IMR-90 (cell line): ENCODE measurements around the gene SFT2D2.

ENCODE experiments used
- FOS ChIP-seq: fragments of 150-350 bp; IDR thresholded peaks from 2 replicates; pipeline ENCODE4 v1.6.1; 2016; ENCODE audit warnings: low read depth, low read length
- NFE2L2 ChIP-seq: fragments of 150-350 bp; IDR thresholded peaks from 2 replicates; pipeline ENCODE4 v1.6.1; 2016; ENCODE audit warnings: low read depth, mild to moderate bottlenecking, low read length
- POLR2A ChIP-seq: IDR thresholded peaks from 2 replicates; pipeline ENCODE4 v1.6.1; 2012; ENCODE audit warnings: mild to moderate bottlenecking, low read depth, low read length
- RAD21 ChIP-seq: IDR thresholded peaks from 2 replicates; pipeline ENCODE4 v1.6.1; 2012; ENCODE audit warnings: low read length, improper control_type of control experiment
- TF ChIP-seq, protein P1 (sequence below): conservative IDR thresholded peaks from 2 replicates; pipeline ENCODE4 v1.5.1; 2012; ENCODE audit warnings: mild to moderate bottlenecking, low read depth, low read length, improper control_type of control experiment

DNA sequence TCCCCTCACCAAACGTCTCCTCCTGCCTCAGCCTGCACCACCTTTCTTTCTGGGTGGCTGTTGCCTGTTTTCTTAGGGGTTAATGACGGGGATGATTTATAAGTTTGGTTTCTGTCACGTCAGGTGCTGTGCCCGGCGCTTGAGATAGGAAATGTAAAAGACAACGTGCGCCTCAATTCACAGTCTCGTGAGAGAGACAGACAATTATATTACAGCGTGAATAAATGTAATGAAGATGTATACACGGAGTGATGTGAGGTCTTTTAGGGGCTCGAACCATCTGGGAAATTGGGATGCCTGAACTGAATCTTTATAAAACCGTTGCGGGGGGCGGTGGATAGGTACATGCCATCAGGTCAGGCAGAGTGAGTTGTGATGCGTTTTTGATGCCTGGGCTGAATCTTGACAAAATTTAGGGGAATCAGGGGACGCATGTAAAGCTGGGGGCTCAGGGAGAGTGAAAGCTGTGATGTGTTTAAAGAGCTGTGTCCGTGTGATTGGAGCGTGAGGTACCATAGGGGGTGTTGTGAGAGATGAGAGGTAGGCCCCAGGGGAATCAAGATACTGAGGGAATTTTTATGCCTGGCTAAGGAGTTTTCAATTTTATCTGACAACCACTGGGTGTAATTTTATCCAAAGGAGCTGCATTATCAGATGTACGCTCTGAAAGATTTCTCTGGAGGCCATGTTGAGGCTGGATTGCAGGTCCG is 46.2 kb upstream of the SFT2D2 start:
- TF ChIP-seq, protein P1, sequence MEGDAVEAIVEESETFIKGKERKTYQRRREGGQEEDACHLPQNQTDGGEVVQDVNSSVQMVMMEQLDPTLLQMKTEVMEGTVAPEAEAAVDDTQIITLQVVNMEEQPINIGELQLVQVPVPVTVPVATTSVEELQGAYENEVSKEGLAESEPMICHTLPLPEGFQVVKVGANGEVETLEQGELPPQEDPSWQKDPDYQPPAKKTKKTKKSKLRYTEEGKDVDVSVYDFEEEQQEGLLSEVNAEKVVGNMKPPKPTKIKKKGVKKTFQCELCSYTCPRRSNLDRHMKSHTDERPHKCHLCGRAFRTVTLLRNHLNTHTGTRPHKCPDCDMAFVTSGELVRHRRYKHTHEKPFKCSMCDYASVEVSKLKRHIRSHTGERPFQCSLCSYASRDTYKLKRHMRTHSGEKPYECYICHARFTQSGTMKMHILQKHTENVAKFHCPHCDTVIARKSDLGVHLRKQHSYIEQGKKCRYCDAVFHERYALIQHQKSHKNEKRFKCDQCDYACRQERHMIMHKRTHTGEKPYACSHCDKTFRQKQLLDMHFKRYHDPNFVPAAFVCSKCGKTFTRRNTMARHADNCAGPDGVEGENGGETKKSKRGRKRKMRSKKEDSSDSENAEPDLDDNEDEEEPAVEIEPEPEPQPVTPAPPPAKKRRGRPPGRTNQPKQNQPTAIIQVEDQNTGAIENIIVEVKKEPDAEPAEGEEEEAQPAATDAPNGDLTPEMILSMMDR, result no peak
- no peak for TF ChIP-seq NFE2L2
- TF ChIP-seq POLR2A, result 0 out of 2 replicates have a peak, but pooled peaks have one; percentile 11
- no peak for TF ChIP-seq RAD21
- TF ChIP-seq FOS, result no peak
